ENCODE measurements around the gene ANKRD36B.
"Not testable (repeated sequence)": the region's sequence is repeated elsewhere in the genome, so short reads cannot be mapped to it uniquely, and the experiment has no call there.

DNA sequence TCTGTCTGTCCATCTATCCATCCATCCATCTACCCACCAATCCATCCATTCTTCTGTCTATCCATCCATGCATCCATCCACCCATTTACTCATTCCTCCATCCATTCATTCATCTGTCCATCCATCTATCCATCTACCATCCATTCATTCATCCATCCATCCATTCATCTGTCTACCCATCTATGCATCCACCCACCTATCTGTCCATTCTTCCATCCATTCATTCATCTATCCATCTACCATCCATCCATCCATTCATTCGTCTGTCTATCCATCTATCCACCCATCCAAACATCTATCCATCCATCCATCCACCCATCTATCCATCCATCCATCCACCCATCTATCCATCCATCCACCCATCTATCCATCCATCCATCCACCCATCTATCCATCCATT is 30.8 kb upstream of the ANKRD36B start:
- TF ChIP-seq, protein P1, sequence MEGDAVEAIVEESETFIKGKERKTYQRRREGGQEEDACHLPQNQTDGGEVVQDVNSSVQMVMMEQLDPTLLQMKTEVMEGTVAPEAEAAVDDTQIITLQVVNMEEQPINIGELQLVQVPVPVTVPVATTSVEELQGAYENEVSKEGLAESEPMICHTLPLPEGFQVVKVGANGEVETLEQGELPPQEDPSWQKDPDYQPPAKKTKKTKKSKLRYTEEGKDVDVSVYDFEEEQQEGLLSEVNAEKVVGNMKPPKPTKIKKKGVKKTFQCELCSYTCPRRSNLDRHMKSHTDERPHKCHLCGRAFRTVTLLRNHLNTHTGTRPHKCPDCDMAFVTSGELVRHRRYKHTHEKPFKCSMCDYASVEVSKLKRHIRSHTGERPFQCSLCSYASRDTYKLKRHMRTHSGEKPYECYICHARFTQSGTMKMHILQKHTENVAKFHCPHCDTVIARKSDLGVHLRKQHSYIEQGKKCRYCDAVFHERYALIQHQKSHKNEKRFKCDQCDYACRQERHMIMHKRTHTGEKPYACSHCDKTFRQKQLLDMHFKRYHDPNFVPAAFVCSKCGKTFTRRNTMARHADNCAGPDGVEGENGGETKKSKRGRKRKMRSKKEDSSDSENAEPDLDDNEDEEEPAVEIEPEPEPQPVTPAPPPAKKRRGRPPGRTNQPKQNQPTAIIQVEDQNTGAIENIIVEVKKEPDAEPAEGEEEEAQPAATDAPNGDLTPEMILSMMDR (IDR thresholded peaks at IDR 0.05; ENCODE audit: low read depth, low read length, poor library complexity, severe bottlenecking) = not testable (repeated sequence)
- TF ChIP-seq EZH2phosphoT487 (IDR thresholded peaks at IDR 0.05; ENCODE audit: borderline replicate concordance, low read length) = not testable (repeated sequence)

Data from DOHH2 (cell line).